GM18520 (cell line): ENCODE measurements around the gene OVOL3.

Experiments used
- ATAC-seq: cut with Tn5 transposase; IDR thresholded peaks from one replicate; pipeline ENCODE4 v1.9.1; 2021; ENCODE audit not compliant: unreplicated experiment

OVOL3 gene

DNA sequence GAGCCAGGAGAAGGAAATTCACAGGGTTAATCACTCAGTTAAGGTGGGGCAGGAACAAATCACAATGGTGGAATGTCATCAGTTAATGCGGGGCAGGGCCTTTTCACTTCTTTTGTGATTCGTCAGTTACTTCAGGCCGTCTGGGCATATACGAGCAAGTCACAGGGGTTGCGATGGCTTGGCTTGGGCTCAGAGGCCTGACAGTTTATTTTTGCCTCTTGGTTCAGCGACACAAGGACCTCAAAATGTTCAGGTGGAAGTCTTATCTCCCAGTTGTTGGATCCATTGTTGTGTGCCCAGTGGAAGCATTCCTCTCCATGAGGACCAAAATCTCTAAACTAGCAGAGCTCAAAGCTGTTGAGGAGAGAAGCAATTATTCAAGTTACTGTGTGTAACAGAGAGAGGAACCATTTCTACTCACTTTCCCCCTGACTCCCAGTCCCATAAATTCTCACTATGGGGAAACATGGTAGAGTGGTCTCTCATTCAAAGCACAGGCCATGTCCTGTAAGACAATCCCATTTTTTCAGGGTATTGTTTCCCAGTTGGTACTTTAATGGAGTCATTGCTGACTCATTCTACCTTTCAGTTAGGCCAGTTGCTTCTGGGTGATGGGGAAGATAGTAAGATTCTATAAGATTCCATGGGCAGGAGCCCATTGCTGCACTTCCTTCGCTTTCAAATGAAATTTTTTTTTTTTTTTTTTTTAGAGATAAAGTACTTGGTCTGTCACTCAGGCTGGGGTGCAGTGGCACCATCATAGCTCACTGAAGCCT lies 50.1 kb downstream of the OVOL3 start:
- ATAC-seq = no peak
